GM19468 (cell line): Measurements from ENCODE around the gene STOML2.

Experiments used
- ATAC-seq: cut with Tn5 transposase; IDR thresholded peaks from one replicate; pipeline ENCODE4 v1.9.1; 2021; ENCODE audit warnings: mild to moderate bottlenecking, moderate library complexity, moderate number of reproducible peaks; ENCODE audit not compliant: unreplicated experiment; ENCODE audit errors: extremely low read depth

The STOML2 gene

GRCh38 chr9:35074141-35074540 lies 28.8 kb downstream of the STOML2 start:
- no peak for ATAC-seq

GRCh38 chr9:35073279-35073612 lies 29.7 kb downstream of the STOML2 start:
- no peak for ATAC-seq

GRCh38 chr9:35072461-35073278 lies 30.3 kb downstream of the STOML2 start, which contains the start of gene VCP:
Gene VCP, minus strand, starts transcription at chr9:35072625. Its CDS starts 272 bp downstream, at chr9:35072353.
- peak; percentile 75 for ATAC-seq

GRCh38 chr9:35071814-35072460 lies 31.0 kb downstream of the STOML2 start:
- ATAC-seq: peak; percentile 49

- ATAC-seq: no peak
Measured at GRCh38 chr9:35070823-35071813, 31.8 kb downstream of the STOML2 start.

- no peak for ATAC-seq
Measured at GRCh38 chr9:35069020-35069419, 33.9 kb downstream of the STOML2 start.

GRCh38 chr9:35067056-35067455 lies 35.9 kb downstream of the STOML2 start:
- ATAC-seq: no peak

GRCh38 chr9:35060548-35061207 lies 42.3 kb downstream of the STOML2 start:
- no peak for ATAC-seq

GRCh38 chr9:35059438-35059837 lies 43.5 kb downstream of the STOML2 start:
- no peak for ATAC-seq

- no peak for ATAC-seq
Measured at GRCh38 chr9:35057271-35057620, 45.7 kb downstream of the STOML2 start.

- no peak for ATAC-seq
Measured at GRCh38 chr9:35056571-35057270, 46.2 kb downstream of the STOML2 start.

GRCh38 chr9:35054871-35055644 lies 47.9 kb downstream of the STOML2 start:
- no peak for ATAC-seq

GRCh38 chr9:35054185-35054835 lies 48.6 kb downstream of the STOML2 start:
- no peak for ATAC-seq

GRCh38 chr9:35051069-35051967 lies 51.6 kb downstream of the STOML2 start:
- ATAC-seq: no peak
